H1 (cell line): ENCODE measurements around the gene SMAD7. TPM values are rescaled to one million over a fixed set of nuclear protein-coding genes. Genes with fewer than 3 reads are reported as not detected.

Source experiments
- CTCF ChIA-PET: fragments of 300-600 bp; sonication (Branson Sonifier 250); formaldehyde crosslinking; loops from one replicate; lab custom pipeline; 2021; ENCODE audit not compliant: partially characterized antibody; lab: Charles Lee
- POLR2A ChIA-PET: fragments of 300-600 bp; sonication (Branson Sonifier 250); formaldehyde crosslinking; loops from one replicate; lab custom pipeline; 2021; ENCODE audit warnings: inconsistent platforms; ENCODE audit not compliant: partially characterized antibody; lab: Charles Lee
- DNase-seq, 2 experiments: peaks; one replicate each; pipeline versions ENCODE4 v3.0.0 to v3.0.0-alpha.2; 2010 to 2022; ENCODE audit warnings: low spot score in 2 of 2, low read depth in 1 of 2, mixed read lengths in 1 of 2
- FAIRE-seq: peaks from 2 replicates; lab custom pipeline; 2011; peaks lifted over from hg19 to GRCh38; lab: Jason Lieb, UNC
- H2AFZ ChIP-seq: 2 replicates; pipeline ENCODE4 v1.8.1; 2012; ENCODE audit warnings: low read length, inconsistent platforms
- H2AK5ac ChIP-seq: 2 replicates; pipeline ENCODE4 v1.6.1; 2013; ENCODE audit warnings: low read depth, low read length
- H2BK120ac ChIP-seq: replicated peaks from 2 replicates; pipeline ENCODE3; 2013; ENCODE audit warnings: low read depth, low read length, inconsistent platforms
- H2BK12ac ChIP-seq: 2 replicates; pipeline ENCODE4 v1.6.1; 2013; ENCODE audit warnings: low read depth, low read length
- H2BK15ac ChIP-seq: 2 replicates; pipeline ENCODE4 v1.6.1; 2013; ENCODE audit warnings: low read length
- H2BK20ac ChIP-seq: 2 replicates; pipeline ENCODE4 v1.6.1; 2013; ENCODE audit warnings: low read length
- H2BK5ac ChIP-seq: 2 replicates; pipeline ENCODE4 v1.6.1; 2013; ENCODE audit warnings: low read depth, low read length
- H3K14ac ChIP-seq: 2 replicates; pipeline ENCODE4 v1.6.1; 2013; ENCODE audit warnings: inconsistent platforms; ENCODE audit not compliant: insufficient read length
- H3K18ac ChIP-seq: 2 replicates; pipeline ENCODE4 v1.6.1; 2013; ENCODE audit warnings: low read length; ENCODE audit errors: extremely low read depth
- H3K23ac ChIP-seq: 2 replicates; pipeline ENCODE4 v1.6.1; 2013; ENCODE audit warnings: inconsistent platforms; ENCODE audit not compliant: insufficient read length
- H3K23me2 ChIP-seq: 2 replicates; pipeline ENCODE4 v1.6.1; 2013; ENCODE audit warnings: low read depth, low read length
- H3K27ac ChIP-seq: 2 replicates; pipeline ENCODE4 v1.6.1; 2011; ENCODE audit warnings: low read depth, low read length, inconsistent platforms
- H3K27me3 ChIP-seq, 4 experiments: replicated peaks in 1 of 4; 1 replicate in 1 of 4; 2 replicates in 3 of 4; pipeline versions ENCODE4 v1.6.1 to v1.8.1; 2011 to 2013; ENCODE audit warnings: low read length in 3 of 4, mild to moderate bottlenecking in 3 of 4, inconsistent platforms in 2 of 4, mixed read lengths in 2 of 4, moderate library complexity in 1 of 4; ENCODE audit not compliant: control insufficient read depth in 3 of 4, insufficient read depth in 3 of 4; ENCODE audit errors: extremely low read depth in 1 of 4
- H3K36me3 ChIP-seq, 4 experiments: 2 replicates each; pipeline versions ENCODE4 v1.6.1 to v1.8.1; 2011 to 2013; ENCODE audit warnings: mild to moderate bottlenecking in 4 of 4, low read length in 3 of 4, moderate library complexity in 2 of 4, control low read depth in 1 of 4, inconsistent platforms in 1 of 4; ENCODE audit not compliant: insufficient read depth in 4 of 4, control insufficient read depth in 2 of 4
- H3K4ac ChIP-seq: replicated peaks from 2 replicates; pipeline ENCODE3; 2013; ENCODE audit warnings: low read length, low read depth, mixed read lengths, inconsistent platforms; ENCODE audit not compliant: insufficient read length
- H3K4me1 ChIP-seq, 4 experiments: replicated peaks in 1 of 4; 1 replicate in 1 of 4; 2 replicates in 3 of 4; pipeline versions ENCODE4 v1.6.1 to v1.8.1; 2011 to 2013; ENCODE audit warnings: low read length in 3 of 4, inconsistent platforms in 2 of 4, mixed read lengths in 1 of 4; ENCODE audit not compliant: insufficient read depth in 4 of 4, control insufficient read depth in 3 of 4
- H3K4me2 ChIP-seq, 2 experiments: 2 replicates each; pipeline versions ENCODE4 v1.6.1 to v1.8.1; 2011 to 2013; ENCODE audit warnings: low read depth in 2 of 2, low read length in 2 of 2, control low read depth in 1 of 2, inconsistent platforms in 1 of 2, mild to moderate bottlenecking in 1 of 2; ENCODE audit not compliant: insufficient read depth in 1 of 2
- H3K4me3 ChIP-seq, 4 experiments: fragments of 200-600, 300-600 bp in 1 of 4; sonication (generic), shearing (Covaris generic), sonication (Bioruptor Twin) in 1 of 4; 2 replicates each; pipeline versions ENCODE4 v1.5.1 to v1.8.1; 2011 to 2016; ENCODE audit warnings: low read length in 4 of 4, low read depth in 3 of 4, control low read depth in 2 of 4, inconsistent platforms in 2 of 4, mild to moderate bottlenecking in 2 of 4, mixed read lengths in 1 of 4, moderate library complexity in 1 of 4; ENCODE audit not compliant: insufficient read depth in 2 of 4; ENCODE audit errors: extremely low read depth in 1 of 4
- H3K56ac ChIP-seq: replicated peaks from 2 replicates; pipeline ENCODE3; 2013; ENCODE audit warnings: low read depth, mild to moderate bottlenecking, mixed read lengths, low read length, inconsistent platforms; ENCODE audit not compliant: insufficient read length
- H3K79me1 ChIP-seq: 2 replicates; pipeline ENCODE4 v1.6.1; 2013; ENCODE audit warnings: low read depth, low read length, control low read depth
- H3K79me2 ChIP-seq, 2 experiments: 2 replicates each; pipeline versions ENCODE4 v1.6.1 to v1.8.1; 2012 to 2013; ENCODE audit warnings: low read length in 2 of 2, mild to moderate bottlenecking in 2 of 2, inconsistent platforms in 1 of 2; ENCODE audit not compliant: insufficient read depth in 2 of 2, control insufficient read depth in 1 of 2
- H3K9ac ChIP-seq, 4 experiments: replicated peaks in 1 of 4; 1 replicate in 1 of 4; 2 replicates in 3 of 4; pipeline versions ENCODE4 v1.6.1 to v1.8.1; 2011 to 2013; ENCODE audit warnings: low read depth in 3 of 4, low read length in 3 of 4, control low read depth in 2 of 4, mild to moderate bottlenecking in 2 of 4, moderate library complexity in 2 of 4, inconsistent platforms in 1 of 4; ENCODE audit errors: extremely low read depth in 1 of 4
- H3K9me3 ChIP-seq, 2 experiments: 2 replicates each; pipeline versions ENCODE4 v1.6.1 to v1.8.1; 2012 to 2013; ENCODE audit warnings: mild to moderate bottlenecking in 2 of 2, moderate library complexity in 2 of 2, control low read depth in 1 of 2, inconsistent platforms in 1 of 2, low read depth in 1 of 2, low read length in 1 of 2, mixed read lengths in 1 of 2; ENCODE audit not compliant: insufficient read depth in 2 of 2
- H4K20me1 ChIP-seq, 2 experiments: replicated peaks in 1 of 2; 2 replicates each; pipeline versions ENCODE3 to v1.8.1; 2011 to 2013; ENCODE audit warnings: inconsistent platforms in 2 of 2, low read length in 2 of 2, mild to moderate bottlenecking in 1 of 2; ENCODE audit not compliant: insufficient read depth in 2 of 2, control insufficient read depth in 1 of 2
- H4K5ac ChIP-seq: 2 replicates; pipeline ENCODE4 v1.6.1; 2013; ENCODE audit warnings: low read length, low read depth, mixed read lengths, inconsistent platforms; ENCODE audit not compliant: insufficient read length
- H4K8ac ChIP-seq: 2 replicates; pipeline ENCODE4 v1.8.0; 2013; ENCODE audit warnings: mild to moderate bottlenecking, moderate library complexity, low read length, inconsistent platforms; ENCODE audit not compliant: insufficient read depth; ENCODE audit errors: extremely low read depth
- H4K91ac ChIP-seq: replicated peaks from 2 replicates; pipeline ENCODE3; 2013; ENCODE audit warnings: low read length, mixed read lengths, inconsistent platforms; ENCODE audit not compliant: insufficient read length
- NANOG ChIP-seq: IDR thresholded peaks from 2 replicates; pipeline ENCODE4 v1.6.1; 2011; ENCODE audit warnings: low read length, low read depth, mild to moderate bottlenecking, inconsistent platforms; ENCODE audit not compliant: insufficient read depth, poor library complexity, severe bottlenecking
- TBP ChIP-seq: IDR thresholded peaks from 2 replicates; pipeline ENCODE4 v1.6.1; 2011; ENCODE audit warnings: low read depth, low read length, improper control_type of control experiment
- WGBS, 2 experiments: shearing (Covaris generic) in 1 of 2; methylation state at CpG; one replicate each; pipeline versions ENCODE4 v1.1.6 to v1.1.7; 2013 to 2015; ENCODE audit warnings: low lambda C conversion rate in 2 of 2, mixed read lengths in 2 of 2, inconsistent platforms in 1 of 2, low coverage in 1 of 2, missing lambda C conversion rate in 1 of 2; ENCODE audit not compliant: insufficient replicate concordance in 2 of 2, insufficient coverage in 1 of 2, insufficient read length in 1 of 2; ENCODE audit errors: extremely low coverage in 1 of 2, missing lambda C conversion rate in 1 of 2; 5-methylcytosine and 5-hydroxymethylcytosine counted together
- polyA plus RNA-seq, 7 experiments: library from polyadenylated mRNA; depleted of rRNA in 3 of 7; stranded (reverse) in 5 of 7; unstranded in 2 of 7; fragments of >200 nt in 5 of 7; fragments of 200-250 nt in 2 of 7; gene quantifications; 1 replicate in 5 of 7; 2 replicates in 1 of 7; 4 replicates in 1 of 7; pipeline versions ENCODE4 v1.2.1 to v1.2.3, GENCODE V29; 2011 to 2013; ENCODE audit warnings: missing spikeins in 2 of 7, mixed read lengths in 2 of 7
- total RNA-seq: library from RNA; stranded (reverse); fragmentation: NEBNext Ultra II Directional; extraction: Animal tissue kit (Norgen Biotek cat#: 25700); gene quantifications from 2 replicates; pipeline ENCODE4 v1.2.1, GENCODE V29; 2021

Gene SMAD7
- total and polyA plus RNA-seq, 2 of the 8 experiments (the other 6 are each of a cell fraction or from before 2014, with no cell fraction given) = 6.5 to 15.5 TPM

- DNase-seq (no peak), FAIRE-seq (no peak)
- H3K23me2 ChIP-seq = no peaks in the 10 kb centered on the region; the same call in 1 of the 2 replicates
- no peak overlapping the region for H2BK5ac ChIP-seq
- H2BK15ac ChIP-seq = peak overlapping the region; percentile 46; the same call in 1 of the 2 replicates
- no peak overlapping the region for H3K23ac ChIP-seq
- ChIA-PET CTCF (interaction anchor here (0.9 kb wide), 1 partner anchor 59 kb away, joined by 3 read pairs; no protein-coding TSS in a partner anchor), POLR2A (no interaction called here)
- H3K4me2 ChIP-seq = no peak overlapping the region
- WGBS, 2 experiments = 94% methylated on average over 1 of the region's 1 CpG; no CpG with 5 or more reads in 1 of the 2 experiments
- H4K8ac ChIP-seq = no peak overlapping the region
- H3K27me3 ChIP-seq = peaks cover 0 to 3% (median 1%) of the 10 kb centered on the region in 4 experiments; a peak in 2 of 7 replicates
- H2BK12ac ChIP-seq = peak overlapping the region; percentile 32; the same call in 1 of the 2 replicates
- no peak overlapping the region for H4K5ac ChIP-seq
- H2BK20ac ChIP-seq = peak overlapping the region; percentile 38; the same call in 1 of the 2 replicates
- no peak overlapping the region for H3K9ac ChIP-seq
- no peaks in the 10 kb centered on the region for H3K79me1 ChIP-seq
- H2AFZ ChIP-seq = no peak overlapping the region
- no peaks in the 10 kb centered on the region for H3K9me3 ChIP-seq
- H2AK5ac ChIP-seq = peak overlapping the region; percentile 59; the same call in 1 of the 2 replicates
- H3K14ac ChIP-seq = no peak overlapping the region
- H3K79me2 ChIP-seq = no peaks in the 10 kb centered on the region
- H3K4me3 ChIP-seq = no peak overlapping the region
- no peaks in the 10 kb centered on the region for H4K20me1 ChIP-seq
- TF ChIP-seq TBP = no peak
- no peak for TF ChIP-seq NANOG
- peaks cover 11 to 19% (median 15%) of the 10 kb centered on the region in 4 experiments for H3K4me1 ChIP-seq
- no peak overlapping the region for H2BK120ac ChIP-seq
- no peaks in the 10 kb centered on the region for H3K36me3 ChIP-seq
- peak overlapping the region; percentile 62 for H4K91ac ChIP-seq
- H3K4ac ChIP-seq = no peak overlapping the region
- no peak overlapping the region for H3K27ac ChIP-seq
- no peak overlapping the region for H3K18ac ChIP-seq
- no peak overlapping the region for H3K56ac ChIP-seq
These were observed 15.8 kb upstream of the SMAD7 start for GRCh38 chr18:48966523-48966922.
